Right cardiac atrium (tissue), 5 donors: ENCODE data around the gene KIF26A. TPM values are rescaled to one million over a fixed set of nuclear protein-coding genes. Genes with fewer than 3 reads are reported as not detected.
"Not testable (repeated sequence)": the region's sequence is repeated elsewhere in the genome, so short reads cannot be mapped to it uniquely, and the experiment has no call there.

Source experiments
- ATAC-seq, 2 donors: fragments of 200-7000 bp; cut with Tn5 transposase; one replicate each; pipeline versions ENCODE4 v1.8.0 to v1.9.1; 2020; ENCODE audit warnings: moderate library complexity in 2 of 2, mild to moderate bottlenecking in 1 of 2
- DNase-seq, 3 donors: peaks; one replicate each; pipeline ENCODE4 v3.0.0-alpha.2; 2020
- H3K27ac ChIP-seq: one replicate; pipeline ENCODE4 v1.5.1; 2013; ENCODE audit warnings: mild to moderate bottlenecking, low read length, control low read depth, moderate library complexity
- H3K27me3 ChIP-seq: one replicate; pipeline ENCODE4 v1.6.1; 2013; ENCODE audit not compliant: control insufficient read depth, insufficient read depth
- H3K4me1 ChIP-seq: one replicate; pipeline ENCODE4 v1.6.1; 2013; ENCODE audit warnings: low read length; ENCODE audit not compliant: control insufficient read depth, insufficient read depth
- H3K4me3 ChIP-seq: one replicate; pipeline ENCODE4 v1.5.1; 2013; ENCODE audit warnings: low read length, control low read depth
- H3K9me3 ChIP-seq: one replicate; pipeline ENCODE4 v1.6.1; 2013; ENCODE audit warnings: low read length; ENCODE audit not compliant: control insufficient read depth
- WGBS: extraction: QIAGEN DNeasy Blood & Tissue Kit; methylation state at CpG from one replicate; pipeline ENCODE4 v1.1.7; 2013; 5-methylcytosine and 5-hydroxymethylcytosine counted together
- intact Hi-C, 4 donors: fragments of 100-400 bp; cut with DNase I; formaldehyde crosslinking; loops; one replicate each; pipeline versions ENCODE4 v1.11.0 to v1.14.0; 2022 to 2023
- polyA plus RNA-seq: library from polyadenylated mRNA; stranded (reverse); fragments of 200-250 nt; gene quantifications from one replicate; pipeline ENCODE4 v1.2.3, GENCODE V29; 2013
- total RNA-seq, 4 donors: library from RNA; stranded (reverse); fragmentation: NEBNext Ultra II Directional; extraction: Animal tissue kit (Norgen Biotek cat#: 25700); gene quantifications; one replicate each; pipeline ENCODE4 v1.2.1, GENCODE V29; 2021
- donor health status: healthy with polysubstance abuse.
- donor health status: DM: no; HTN: yes; CAD: no.
- donor health status: DM: no; HTN: no; CAD: no.
- donor health status: DM: no; HTN: yes; CAD: no; lungs with severe emphysema.
- donor health status: DM: yes; HTN: yes; CAD: no.

The KIF26A gene
- total and polyA plus RNA-seq, 5 donors = 7.1 to 10.6 (median 9.7) TPM

DNA sequence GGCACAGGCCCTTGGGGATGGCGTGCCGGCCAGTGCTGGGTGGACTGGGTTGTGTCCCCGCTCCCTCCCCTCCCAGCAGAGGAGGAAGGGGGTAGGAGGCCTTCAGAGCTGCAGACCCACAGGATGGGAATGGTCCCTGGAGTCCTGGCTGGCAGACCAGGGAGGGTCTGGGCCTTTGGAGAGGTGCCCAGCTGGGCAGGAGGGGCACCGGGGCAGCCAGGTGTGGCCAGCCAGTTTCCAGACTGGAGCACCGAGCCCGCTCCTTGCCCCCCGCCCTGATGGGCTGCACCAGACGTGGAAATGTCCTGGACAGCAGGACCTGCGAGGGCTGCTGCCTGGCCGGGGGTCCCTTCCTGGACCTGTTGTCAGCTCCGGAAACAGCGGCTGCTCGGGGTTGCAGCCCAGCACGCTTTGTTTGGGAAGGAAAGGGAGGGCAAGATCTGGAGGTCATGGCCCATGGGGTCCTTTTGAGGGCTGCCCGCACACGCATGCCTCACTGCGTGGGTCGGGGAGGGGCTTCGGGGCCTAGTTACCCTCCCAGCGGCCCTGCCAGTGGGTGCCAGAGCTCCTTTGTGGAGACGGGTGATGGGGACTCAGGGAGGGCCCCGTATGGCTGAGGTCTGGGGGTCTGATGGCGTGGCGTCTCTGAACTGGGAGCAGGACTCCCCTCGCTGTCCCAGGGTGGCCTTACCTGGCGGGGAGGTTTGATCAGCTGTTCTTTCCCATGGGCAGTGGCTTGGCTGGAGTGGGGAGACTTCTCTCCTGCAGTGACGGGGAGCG is 9.1 kb downstream of the KIF26A start:
- DNase-seq (peak; percentile 12 to 50 (median 40)), ATAC-seq (no peak)
- no peak overlapping the region for H3K4me3 ChIP-seq
- 67% methylated on average over 28 of the region's 28 CpGs for WGBS
- H3K27ac ChIP-seq = no peak overlapping the region
- H3K9me3 ChIP-seq = no peaks in the 10 kb centered on the region
- no peaks in the 10 kb centered on the region for H3K27me3 ChIP-seq
- intact Hi-C loops = no loop called here
- no peaks in the 10 kb centered on the region for H3K4me1 ChIP-seq

DNA sequence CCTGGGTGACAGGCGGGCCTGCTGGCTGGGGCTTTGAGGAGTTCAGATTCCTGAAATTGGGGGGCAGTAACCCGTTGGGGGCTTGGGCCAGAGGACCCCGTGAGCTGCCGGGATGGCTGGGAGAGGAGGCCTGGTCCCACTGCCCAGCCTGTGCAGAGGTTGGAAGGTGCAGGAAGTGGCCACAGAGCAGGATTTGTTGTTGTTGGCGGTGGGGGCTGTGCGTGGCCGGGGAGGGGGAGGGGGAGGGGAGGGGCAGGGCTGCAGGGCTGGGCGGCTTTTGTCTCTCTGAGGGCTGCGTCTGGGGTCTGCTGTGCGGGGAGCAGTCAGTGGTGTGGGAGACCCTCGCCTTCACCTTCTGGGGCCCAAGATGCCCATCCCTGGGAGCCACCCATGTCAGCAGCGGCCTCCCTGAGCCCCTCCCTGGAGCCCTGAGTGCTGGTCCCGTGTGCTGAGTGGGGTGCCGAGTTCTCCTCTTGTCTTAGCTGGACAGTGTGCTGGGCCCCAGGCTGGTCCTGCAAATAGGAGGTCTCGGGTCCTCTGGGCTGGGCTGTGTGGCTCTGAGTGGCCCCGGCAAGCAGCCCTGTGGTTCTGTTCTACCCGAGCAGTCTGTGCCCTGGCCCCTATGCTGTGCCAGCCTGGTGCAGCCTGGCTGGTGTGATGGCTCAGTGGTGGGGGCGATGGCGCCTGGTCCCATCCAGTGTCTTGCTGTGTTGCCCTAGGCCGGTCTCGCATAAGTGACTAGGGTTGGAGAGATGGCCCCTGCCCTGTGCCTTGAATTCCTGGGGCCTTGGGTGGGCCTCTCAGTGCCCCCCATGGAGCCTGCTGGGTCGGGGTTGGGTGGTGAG is 10.3 kb downstream of the KIF26A start:
- intact Hi-C loops = no loop called here
- no peaks in the 10 kb centered on the region for H3K9me3 ChIP-seq
- no peak overlapping the region for H3K4me3 ChIP-seq
- H3K27me3 ChIP-seq = no peaks in the 10 kb centered on the region
- DNase-seq (peak; percentile 26 to 55 (median 47)), ATAC-seq (peak in 1 of 2 donors; percentile 30)
- no peak overlapping the region for H3K27ac ChIP-seq
- H3K4me1 ChIP-seq = no peaks in the 10 kb centered on the region
- WGBS = 68% methylated on average over 22 of the region's 22 CpGs

DNA sequence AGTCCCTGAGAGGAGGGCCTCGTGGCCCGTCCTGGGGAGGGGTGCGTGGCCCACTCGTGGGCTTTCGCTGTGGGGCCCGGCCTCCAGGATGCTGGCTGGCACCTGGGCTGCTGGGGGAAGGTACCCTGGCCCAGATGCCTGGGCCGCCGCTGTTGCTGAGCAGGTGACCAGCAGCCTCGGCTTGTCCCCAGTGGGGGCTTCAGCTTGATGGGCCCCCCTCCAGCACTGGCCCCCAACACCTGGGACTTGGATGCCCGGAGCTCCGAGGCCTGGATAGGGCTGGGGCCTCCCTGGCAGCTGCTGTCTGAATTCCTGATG is 10.8 kb downstream of the KIF26A start:
- Histone ChIP-seq H3K9me3 (no peaks in the 10 kb centered on the region), H3K27me3 (no peaks in the 10 kb centered on the region), H3K4me1 (no peaks in the 10 kb centered on the region), H3K4me3 (no peak overlapping the region), H3K27ac (no peak overlapping the region)
- intact Hi-C loops = no loop called here
- peak in 2 of 3 donors; percentile 14 to 63 for DNase-seq
- 89% methylated on average over 11 of the region's 11 CpGs for WGBS
- ATAC-seq = peak in 1 of 2 donors; percentile 1

DNA sequence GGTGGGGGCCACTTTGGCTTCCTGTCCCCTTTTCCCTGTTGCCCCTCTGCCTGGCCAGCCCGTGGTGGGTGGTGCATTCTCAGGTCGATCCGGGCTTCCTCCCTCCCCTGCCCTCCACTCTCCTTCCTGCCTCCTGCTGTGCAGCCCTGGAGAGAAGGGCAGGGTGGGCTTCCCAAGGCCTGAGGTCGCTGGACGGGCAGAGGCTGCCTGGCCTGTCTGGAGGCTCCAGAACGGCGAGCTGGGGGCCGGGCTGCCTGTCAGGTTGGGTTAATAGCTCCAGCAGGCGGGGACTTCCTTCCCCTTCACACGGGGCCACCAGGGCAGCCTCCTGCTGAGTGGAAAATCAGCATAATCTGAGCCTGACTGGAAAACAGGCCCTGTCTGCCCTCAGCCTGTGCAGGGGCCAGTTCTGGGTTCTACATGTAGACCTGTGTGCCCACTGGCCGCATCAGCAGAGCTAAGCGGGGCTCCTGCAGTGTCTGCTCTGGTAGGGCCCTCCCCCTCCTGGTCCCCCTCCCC is 11.3 kb downstream of the KIF26A start:
- DNase-seq (peak; percentile 65 to 82 (median 76)), ATAC-seq (peak; percentile 58 to 85)
- H3K4me3 ChIP-seq = no peak overlapping the region
- H3K27ac ChIP-seq = no peak overlapping the region
- whole genome bisulfite sequencing = 32% methylated on average over 12 of the region's 12 CpGs
- intact Hi-C loops = no loop called here
- no peaks in the 10 kb centered on the region for H3K9me3 ChIP-seq
- H3K27me3 ChIP-seq = no peaks in the 10 kb centered on the region
- H3K4me1 ChIP-seq = no peaks in the 10 kb centered on the region

DNA sequence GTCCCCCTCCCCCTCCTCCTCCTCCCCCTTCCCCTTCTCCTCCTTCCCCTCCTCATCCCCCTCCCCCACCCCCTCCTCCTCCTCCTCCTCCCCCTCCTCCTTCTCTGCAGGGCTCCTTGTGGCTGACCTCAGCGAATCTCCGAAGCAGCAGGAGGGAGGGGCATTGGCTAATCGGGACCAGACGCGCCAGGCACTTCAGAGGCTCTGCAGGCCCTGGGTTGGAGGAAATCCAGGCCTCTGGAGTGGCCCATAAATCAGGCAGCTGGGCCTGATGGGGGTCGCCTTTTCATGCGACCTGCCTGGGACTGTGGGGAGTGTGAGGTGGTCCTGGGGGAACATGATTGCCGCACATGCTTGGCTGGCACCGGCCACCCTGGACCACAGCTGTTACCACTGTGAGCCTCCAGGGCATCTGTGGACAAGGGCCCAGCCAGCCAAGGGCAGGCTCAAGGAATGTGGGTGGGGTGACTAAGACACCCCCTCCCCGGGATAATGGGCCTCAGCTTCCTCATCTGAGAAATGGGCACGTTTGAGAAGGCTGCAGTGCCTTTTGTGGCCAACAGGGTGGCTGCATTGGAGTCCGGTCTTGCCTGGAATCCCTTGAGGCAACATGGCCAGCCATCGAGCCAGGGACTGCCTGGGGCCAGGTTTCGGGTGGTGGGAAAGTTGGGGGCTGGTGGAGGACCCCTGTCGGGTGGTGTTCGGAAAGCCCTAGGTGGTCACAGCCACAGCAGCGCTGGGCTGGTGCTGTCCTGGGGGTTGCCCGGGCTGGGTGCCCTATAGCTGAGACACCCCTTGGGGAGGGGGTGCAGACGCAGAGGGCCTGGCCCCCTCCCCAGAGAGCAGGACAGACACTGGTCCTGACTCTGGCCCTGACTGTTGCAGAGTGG is 12.0 kb downstream of the KIF26A start:
- Histone ChIP-seq H3K27ac (no peak overlapping the region), H3K4me1 (no peaks in the 10 kb centered on the region), H3K27me3 (no peaks in the 10 kb centered on the region), H3K4me3 (no peak overlapping the region), H3K9me3 (no peaks in the 10 kb centered on the region)
- peak; percentile 26 to 78 (median 77) for DNase-seq
- WGBS = 40% methylated on average over 19 of the region's 19 CpGs
- ATAC-seq = peak in 1 of 2 donors; percentile 20
- intact Hi-C loops = no loop called here

DNA sequence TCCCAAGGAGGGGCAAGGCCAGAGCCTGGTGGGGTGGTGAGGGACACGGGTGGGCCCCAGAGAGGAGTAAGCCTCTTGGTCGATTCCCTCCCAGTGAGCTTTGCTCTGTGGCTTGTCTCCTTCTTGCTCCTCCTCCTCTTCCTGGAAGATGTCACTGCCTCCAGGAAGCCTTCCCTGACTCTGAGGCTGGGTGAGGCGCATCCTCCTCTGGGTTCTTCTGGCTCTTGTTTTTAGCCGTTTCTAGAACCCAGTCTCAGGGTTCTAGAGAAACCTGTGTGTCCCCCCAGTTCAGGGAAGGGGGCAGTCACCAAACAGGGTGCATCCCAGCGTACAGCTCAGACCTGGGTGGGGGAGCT is 12.6 kb downstream of the KIF26A start:
- intact Hi-C loops = no loop called here
- DNase-seq = no peak
- H3K4me1 ChIP-seq = no peaks in the 10 kb centered on the region
- WGBS = 82% methylated on average over 5 of the region's 5 CpGs
- no peaks in the 10 kb centered on the region for H3K27me3 ChIP-seq
- no peaks in the 10 kb centered on the region for H3K9me3 ChIP-seq
- H3K4me3 ChIP-seq = no peak overlapping the region
- no peak for ATAC-seq
- no peak overlapping the region for H3K27ac ChIP-seq

DNA sequence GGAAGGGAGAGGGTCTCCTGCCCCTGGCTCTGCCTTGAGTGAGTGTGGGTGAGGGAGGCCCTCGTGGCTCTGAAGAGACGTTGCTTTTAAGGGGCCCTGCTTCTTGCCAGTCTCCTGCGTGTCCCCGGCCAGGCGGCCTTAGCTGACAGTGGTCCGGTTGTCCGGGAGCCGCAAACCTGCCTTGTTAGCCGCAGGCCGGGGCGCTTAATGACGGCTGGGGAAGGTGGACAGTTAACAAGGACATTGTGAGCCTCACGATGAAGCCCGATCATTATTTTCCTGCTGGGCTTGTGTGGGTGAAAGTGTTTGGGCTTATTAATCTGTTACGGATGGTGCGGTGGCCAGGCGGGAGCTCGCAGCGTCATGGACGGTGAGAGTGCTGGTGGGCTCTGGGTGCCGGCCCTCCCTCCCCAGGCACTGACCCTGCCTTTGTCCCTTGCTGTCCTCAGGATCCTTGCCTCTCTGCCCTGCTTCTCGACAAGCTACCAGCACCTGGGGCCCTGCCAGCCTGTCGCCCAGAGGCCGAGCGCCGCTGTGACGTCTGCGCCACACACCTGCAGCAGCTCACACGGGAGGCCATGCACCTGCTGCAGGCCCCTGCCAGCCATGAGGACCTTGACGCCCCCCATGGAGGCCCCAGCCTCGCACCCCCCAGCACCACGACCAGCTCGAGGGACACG is 13.3 kb downstream of the KIF26A start:
- no peaks in the 10 kb centered on the region for H3K27me3 ChIP-seq
- H3K9me3 ChIP-seq = no peaks in the 10 kb centered on the region
- no peak overlapping the region for H3K4me3 ChIP-seq
- H3K4me1 ChIP-seq = no peaks in the 10 kb centered on the region
- WGBS = 91% methylated on average over 34 of the region's 34 CpGs
- ATAC-seq (no peak), DNase-seq (peak; percentile 13 to 52 (median 52))
- intact Hi-C loops = no loop called here
- no peak overlapping the region for H3K27ac ChIP-seq

DNA sequence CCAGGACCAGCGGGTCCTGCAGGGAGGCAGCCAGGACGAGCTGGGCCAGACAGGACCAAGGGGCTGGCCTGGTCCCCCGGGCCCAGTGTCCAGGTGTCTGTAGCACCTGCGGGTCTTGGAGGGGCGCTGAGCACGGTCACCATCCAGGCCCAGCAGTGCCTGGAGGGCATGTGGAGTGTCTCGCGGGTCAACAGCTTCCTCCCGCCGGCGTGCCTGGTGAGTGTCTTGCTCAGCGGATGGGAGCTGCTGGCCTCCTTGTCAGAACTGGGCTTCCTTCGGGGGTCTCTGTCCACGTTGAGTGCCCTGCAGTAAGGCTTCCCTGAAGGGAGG is 13.8 kb downstream of the KIF26A start:
- no peak overlapping the region for H3K4me3 ChIP-seq
- peak in 1 of 3 donors; percentile 40 for DNase-seq
- ATAC-seq = no peak
- H3K27me3 ChIP-seq = no peaks in the 10 kb centered on the region
- no peak overlapping the region for H3K27ac ChIP-seq
- no peaks in the 10 kb centered on the region for H3K4me1 ChIP-seq
- intact Hi-C loops = no loop called here
- H3K9me3 ChIP-seq = no peaks in the 10 kb centered on the region
- WGBS = 91% methylated on average over 14 of the region's 14 CpGs

DNA sequence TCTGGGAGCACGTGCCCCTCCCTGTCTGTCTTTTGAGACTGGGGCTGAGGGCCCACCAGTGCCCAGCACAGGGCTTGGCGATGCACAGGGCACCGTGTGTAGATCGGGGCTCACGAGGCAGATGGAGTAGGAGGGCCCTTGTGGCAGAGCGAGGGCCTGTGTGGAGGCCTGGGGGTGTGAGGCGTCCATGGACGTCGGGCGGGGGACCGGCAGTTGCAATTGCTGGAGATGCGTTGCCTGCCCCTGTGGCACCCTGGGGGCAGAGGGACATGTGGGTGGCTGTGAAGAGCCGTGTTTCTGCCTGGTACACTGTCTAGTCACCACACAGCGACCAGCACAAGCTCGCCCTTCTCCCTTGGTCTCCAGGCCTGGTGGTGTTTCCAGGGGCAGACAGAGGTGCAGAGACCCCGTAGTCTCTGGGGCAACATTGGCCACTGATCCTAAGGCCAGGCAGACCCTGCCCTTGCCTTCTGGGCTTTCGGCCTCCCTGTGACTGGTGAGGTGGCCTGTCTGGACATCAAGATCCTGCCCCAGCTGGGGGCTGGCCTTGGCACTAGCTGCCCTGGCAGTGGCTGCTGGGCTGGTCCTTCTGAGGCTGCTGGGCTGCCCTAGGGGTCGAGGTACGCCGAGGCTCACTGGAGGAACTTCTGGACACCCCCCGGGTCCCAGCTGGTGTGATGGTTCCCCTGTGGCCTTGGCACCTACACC is 14.5 kb downstream of the KIF26A start:
- 94% methylated on average over 21 of the region's 21 CpGs for WGBS
- no peak overlapping the region for H3K27ac ChIP-seq
- H3K4me3 ChIP-seq = no peak overlapping the region
- no peaks in the 10 kb centered on the region for H3K4me1 ChIP-seq
- no peaks in the 10 kb centered on the region for H3K27me3 ChIP-seq
- H3K9me3 ChIP-seq = no peaks in the 10 kb centered on the region
- DNase-seq = peak in 1 of 3 donors; percentile 41
- intact Hi-C loops = no loop called here
- no peak for ATAC-seq

DNA sequence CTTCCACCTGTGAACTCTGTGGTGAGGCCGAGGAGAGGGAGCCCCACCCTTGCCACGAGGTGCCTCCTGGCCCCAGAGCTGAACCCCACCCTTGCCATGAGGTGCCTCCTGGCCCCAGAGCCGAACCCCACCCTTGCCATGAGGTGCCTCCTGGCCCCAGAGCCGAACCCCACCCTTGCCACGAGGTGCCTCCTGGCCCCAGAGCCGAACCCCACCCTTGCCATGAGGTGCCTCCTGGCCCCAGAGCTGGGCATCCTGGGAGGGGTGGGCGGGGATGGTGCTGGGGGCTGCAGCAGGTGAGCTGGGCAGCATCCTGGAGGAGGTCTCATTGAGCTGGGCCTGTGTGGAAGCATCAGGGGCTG is 15.0 kb downstream of the KIF26A start:
- 61% methylated on average over 7 of the region's 7 CpGs for WGBS
- H3K4me1 ChIP-seq, H3K9me3 ChIP-seq, ATAC-seq, H3K27ac ChIP-seq, H3K4me3 ChIP-seq, H3K27me3 ChIP-seq, intact Hi-C loops: not testable (repeated sequence)
- peak in 1 of 3 donors; percentile 43 for DNase-seq
